ENCODE data around the gene ZNF507.

- TF ChIP-seq, protein P1, sequence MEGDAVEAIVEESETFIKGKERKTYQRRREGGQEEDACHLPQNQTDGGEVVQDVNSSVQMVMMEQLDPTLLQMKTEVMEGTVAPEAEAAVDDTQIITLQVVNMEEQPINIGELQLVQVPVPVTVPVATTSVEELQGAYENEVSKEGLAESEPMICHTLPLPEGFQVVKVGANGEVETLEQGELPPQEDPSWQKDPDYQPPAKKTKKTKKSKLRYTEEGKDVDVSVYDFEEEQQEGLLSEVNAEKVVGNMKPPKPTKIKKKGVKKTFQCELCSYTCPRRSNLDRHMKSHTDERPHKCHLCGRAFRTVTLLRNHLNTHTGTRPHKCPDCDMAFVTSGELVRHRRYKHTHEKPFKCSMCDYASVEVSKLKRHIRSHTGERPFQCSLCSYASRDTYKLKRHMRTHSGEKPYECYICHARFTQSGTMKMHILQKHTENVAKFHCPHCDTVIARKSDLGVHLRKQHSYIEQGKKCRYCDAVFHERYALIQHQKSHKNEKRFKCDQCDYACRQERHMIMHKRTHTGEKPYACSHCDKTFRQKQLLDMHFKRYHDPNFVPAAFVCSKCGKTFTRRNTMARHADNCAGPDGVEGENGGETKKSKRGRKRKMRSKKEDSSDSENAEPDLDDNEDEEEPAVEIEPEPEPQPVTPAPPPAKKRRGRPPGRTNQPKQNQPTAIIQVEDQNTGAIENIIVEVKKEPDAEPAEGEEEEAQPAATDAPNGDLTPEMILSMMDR (IDR thresholded peaks at IDR 0.05): no peak
- no peak for TF ChIP-seq POLR2A (IDR thresholded peaks at IDR 0.05)
These were observed 14.2 kb downstream of the ZNF507 start for GRCh38 chr19:32359581-32359980.
